22Rv1 (cell line): Measurements from ENCODE around the gene GREB1.

ENCODE experiments used
- ZFX ChIP-seq: fragments of 450-650 bp; IDR thresholded peaks from 2 replicates; pipeline ENCODE4 v1.6.1; 2017; ENCODE audit warnings: antibody characterized with exemption, borderline replicate concordance
- TF ChIP-seq, protein P1 (sequence below): fragments of 450-650 bp; IDR thresholded peaks from 2 replicates; pipeline ENCODE4 v1.5.1; 2017; ENCODE audit warnings: mild to moderate bottlenecking

DNA sequence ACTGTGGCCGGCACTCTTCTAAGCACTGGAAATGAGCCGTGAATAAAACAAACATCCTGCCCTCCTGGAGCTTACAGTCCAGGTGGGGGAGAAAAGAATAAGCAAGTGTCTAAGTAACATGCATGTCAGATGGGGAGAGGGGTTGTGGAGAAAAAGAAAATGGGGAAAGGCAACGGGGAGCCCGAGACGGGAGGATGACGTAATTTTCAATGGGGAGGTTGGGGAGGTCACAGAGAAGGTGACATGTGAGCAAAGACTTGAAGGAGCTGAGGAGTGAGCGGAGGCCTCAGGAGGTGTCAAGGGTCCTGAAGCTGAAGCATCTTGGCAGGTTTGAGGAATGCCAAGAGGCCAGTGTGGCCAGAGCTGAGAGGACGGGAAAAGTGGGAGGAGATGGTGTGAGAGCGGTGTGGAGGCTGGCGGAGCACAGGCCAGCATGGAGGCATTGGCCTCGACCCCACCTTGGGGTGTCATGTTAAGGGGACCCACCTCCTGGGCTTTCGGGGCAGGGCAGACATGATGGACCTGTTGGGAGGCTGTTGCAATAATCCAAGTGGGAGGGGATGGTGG, 151.1 kb downstream of the GREB1 start:
- TF ChIP-seq, protein P1, sequence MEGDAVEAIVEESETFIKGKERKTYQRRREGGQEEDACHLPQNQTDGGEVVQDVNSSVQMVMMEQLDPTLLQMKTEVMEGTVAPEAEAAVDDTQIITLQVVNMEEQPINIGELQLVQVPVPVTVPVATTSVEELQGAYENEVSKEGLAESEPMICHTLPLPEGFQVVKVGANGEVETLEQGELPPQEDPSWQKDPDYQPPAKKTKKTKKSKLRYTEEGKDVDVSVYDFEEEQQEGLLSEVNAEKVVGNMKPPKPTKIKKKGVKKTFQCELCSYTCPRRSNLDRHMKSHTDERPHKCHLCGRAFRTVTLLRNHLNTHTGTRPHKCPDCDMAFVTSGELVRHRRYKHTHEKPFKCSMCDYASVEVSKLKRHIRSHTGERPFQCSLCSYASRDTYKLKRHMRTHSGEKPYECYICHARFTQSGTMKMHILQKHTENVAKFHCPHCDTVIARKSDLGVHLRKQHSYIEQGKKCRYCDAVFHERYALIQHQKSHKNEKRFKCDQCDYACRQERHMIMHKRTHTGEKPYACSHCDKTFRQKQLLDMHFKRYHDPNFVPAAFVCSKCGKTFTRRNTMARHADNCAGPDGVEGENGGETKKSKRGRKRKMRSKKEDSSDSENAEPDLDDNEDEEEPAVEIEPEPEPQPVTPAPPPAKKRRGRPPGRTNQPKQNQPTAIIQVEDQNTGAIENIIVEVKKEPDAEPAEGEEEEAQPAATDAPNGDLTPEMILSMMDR: no peak
- TF ChIP-seq ZFX: no peak
